Measurements from ENCODE around the gene LRFN3.

DNA sequence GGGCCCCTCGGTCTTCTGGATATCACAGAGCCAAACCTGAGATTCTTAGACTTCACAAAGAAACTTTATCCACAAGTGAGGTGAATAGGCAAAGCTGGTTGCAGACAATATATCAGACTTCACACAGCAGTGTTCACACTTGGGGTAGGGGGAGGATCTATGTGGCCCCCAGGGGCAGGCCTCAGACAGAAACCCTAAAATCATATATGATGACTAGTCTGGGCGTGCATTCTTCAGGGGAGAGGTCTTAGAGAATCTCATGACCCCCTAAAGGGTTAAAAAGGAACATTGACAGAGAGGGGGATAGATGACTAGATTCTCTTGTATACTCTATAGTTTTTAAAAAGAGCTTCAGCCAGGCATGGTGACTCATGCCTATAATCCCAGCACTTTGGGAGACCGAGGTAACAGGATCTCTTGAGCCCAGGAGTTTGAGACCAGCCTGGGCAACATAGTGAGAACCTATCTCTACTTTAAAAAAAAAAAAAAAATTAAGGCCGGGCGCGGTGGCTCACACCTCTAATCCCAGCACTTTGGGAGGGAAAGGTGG is 30.9 kb upstream of the LRFN3 start:
- TF ChIP-seq, protein P1, sequence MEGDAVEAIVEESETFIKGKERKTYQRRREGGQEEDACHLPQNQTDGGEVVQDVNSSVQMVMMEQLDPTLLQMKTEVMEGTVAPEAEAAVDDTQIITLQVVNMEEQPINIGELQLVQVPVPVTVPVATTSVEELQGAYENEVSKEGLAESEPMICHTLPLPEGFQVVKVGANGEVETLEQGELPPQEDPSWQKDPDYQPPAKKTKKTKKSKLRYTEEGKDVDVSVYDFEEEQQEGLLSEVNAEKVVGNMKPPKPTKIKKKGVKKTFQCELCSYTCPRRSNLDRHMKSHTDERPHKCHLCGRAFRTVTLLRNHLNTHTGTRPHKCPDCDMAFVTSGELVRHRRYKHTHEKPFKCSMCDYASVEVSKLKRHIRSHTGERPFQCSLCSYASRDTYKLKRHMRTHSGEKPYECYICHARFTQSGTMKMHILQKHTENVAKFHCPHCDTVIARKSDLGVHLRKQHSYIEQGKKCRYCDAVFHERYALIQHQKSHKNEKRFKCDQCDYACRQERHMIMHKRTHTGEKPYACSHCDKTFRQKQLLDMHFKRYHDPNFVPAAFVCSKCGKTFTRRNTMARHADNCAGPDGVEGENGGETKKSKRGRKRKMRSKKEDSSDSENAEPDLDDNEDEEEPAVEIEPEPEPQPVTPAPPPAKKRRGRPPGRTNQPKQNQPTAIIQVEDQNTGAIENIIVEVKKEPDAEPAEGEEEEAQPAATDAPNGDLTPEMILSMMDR (conservative IDR thresholded peaks at IDR 0.05), result no peak
- TF ChIP-seq ZFX (IDR thresholded peaks at IDR 0.05), result no peak

Data from C4-2B (cell line).